HG03469 (cell line): Measurements from ENCODE around the gene SLC9A3.

Experiments used
- ATAC-seq: cut with Tn5 transposase; IDR thresholded peaks from one replicate; pipeline ENCODE4 v1.9.1; 2021; ENCODE audit warnings: mild to moderate bottlenecking, moderate library complexity, moderate number of reproducible peaks; ENCODE audit not compliant: unreplicated experiment

SLC9A3 gene

DNA sequence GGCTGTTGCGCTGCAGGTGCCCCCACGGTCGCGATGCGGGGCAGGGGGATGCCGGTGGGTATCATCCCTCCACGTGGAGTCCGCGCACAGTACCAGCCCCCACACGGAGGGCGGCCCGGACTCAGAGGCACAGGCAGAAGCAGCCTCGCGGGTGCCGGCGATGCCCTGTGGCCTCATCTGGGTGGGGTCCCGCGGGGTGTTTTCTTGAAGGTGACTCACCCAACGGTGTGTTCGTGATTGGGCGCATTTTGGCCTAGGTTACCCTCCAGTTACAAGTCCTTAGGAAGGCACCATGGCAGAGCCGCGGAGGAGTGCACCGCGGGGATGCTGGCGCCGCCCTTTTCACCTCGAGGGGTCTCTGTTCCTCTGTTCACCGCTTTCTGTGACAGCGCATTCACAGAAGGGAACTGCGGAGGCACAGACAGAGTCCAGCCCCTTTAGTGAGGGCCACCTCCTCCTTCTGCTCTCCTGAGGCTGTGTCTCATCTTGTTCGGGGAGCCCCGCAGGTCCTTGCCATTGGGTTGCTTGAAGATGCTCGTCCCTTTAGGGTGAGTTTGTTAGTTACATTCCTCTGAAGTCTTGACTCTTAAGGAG lies 102.9 kb downstream of the SLC9A3 start:
- no peak for ATAC-seq

DNA sequence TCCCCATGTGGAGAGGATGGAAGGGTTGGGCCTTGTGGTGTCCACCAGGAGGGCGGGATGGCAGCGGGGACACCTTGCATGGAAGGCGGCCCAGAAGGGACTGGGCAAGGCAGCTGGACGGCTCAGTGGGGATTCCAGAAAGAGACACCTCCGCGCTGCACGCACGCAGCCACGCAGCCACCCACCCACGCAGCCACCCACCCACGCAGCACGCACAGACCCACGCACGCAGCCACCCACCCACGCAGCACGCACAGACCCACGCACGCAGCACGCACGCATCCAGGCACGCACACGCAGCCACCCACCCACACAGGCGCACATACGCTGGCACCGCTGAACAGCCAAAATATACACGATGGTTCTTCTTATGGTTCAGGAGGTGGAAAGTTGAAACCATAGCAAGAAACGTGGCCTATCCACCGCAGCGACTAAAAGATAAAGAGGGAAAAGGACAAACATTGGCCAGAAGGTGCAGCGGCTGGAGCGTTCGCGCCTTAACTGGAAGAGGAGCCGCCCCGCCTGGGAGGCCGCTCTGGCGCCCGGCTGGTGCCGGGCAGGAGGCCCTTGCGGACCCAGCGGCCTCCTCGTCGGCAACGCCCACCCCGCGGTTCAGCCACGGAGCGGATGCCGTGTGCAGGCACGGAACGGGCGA lies 103.5 kb downstream of the SLC9A3 start:
- ATAC-seq, result no peak
